Breast epithelium (tissue), 4 donors: ENCODE measurements around the gene CACNB2. TPM values are rescaled to one million over a fixed set of nuclear protein-coding genes. Genes with fewer than 3 reads are reported as not detected.

ENCODE experiments used
- DNase-seq, 2 donors: peaks; one replicate each; pipeline ENCODE4 v3.0.0-alpha.2; 2019; ENCODE audit warnings: low spot score in 2 of 2
- H3K27ac ChIP-seq, 2 donors: fragments of 200-600 bp; sonication (generic) in 1 of 2; one replicate each; pipeline ENCODE4 v1.5.1; 2016 to 2019; ENCODE audit warnings: mild to moderate bottlenecking in 1 of 2
- H3K27me3 ChIP-seq, 2 donors: fragments of 200-600 bp; sonication (generic) in 1 of 2; one replicate each; pipeline versions ENCODE4 v1.5.1 to v1.6.0; 2017 to 2019; ENCODE audit warnings: control low read depth in 1 of 2, mild to moderate bottlenecking in 1 of 2
- H3K36me3 ChIP-seq: fragments of 200-600 bp; one replicate; pipeline ENCODE4 v1.5.1; 2019
- H3K4me1 ChIP-seq, 2 donors: fragments of 200-600 bp; sonication (generic); one replicate each; pipeline ENCODE4 v1.5.1; 2016 to 2019; ENCODE audit warnings: control low read depth in 1 of 2
- H3K4me3 ChIP-seq, 3 donors: fragments of 200-600 bp; sonication (generic); 1 replicate in 2 of 3; 2 replicates in 1 of 3; pipeline ENCODE4 v1.5.1; 2016 to 2019; ENCODE audit warnings: mild to moderate bottlenecking in 3 of 3, moderate library complexity in 2 of 3
- H3K9me3 ChIP-seq, 2 donors: fragments of 200-600 bp; sonication (generic) in 1 of 2; one replicate each; pipeline ENCODE4 v1.5.1; 2016 to 2019; ENCODE audit warnings: control low read depth in 1 of 2
- CTCF ChIP-seq, 3 donors: fragments of 450-650 bp; IDR thresholded peaks; one replicate each; pipeline ENCODE4 v1.5.1; 2016 to 2017; ENCODE audit warnings: antibody characterized with exemption in 3 of 3, mild to moderate bottlenecking in 3 of 3, moderate library complexity in 3 of 3
- POLR2A ChIP-seq: fragments of 450-650 bp; IDR thresholded peaks from one replicate; pipeline ENCODE4 v1.6.1; 2016; ENCODE audit warnings: antibody characterized with exemption, mild to moderate bottlenecking, moderate library complexity
- POLR2AphosphoS5 ChIP-seq, 3 donors: sonication (generic); formaldehyde crosslinking; IDR thresholded peaks; one replicate each; pipeline ENCODE4 v1.6.1; 2017; ENCODE audit warnings: antibody characterized with exemption in 3 of 3
- intact Hi-C: fragments of 100-400 bp; cut with DNase I; formaldehyde crosslinking; loops from one replicate; pipeline ENCODE4 v1.15.1; 2023; ENCODE audit warnings: low total_unique reads
- total RNA-seq, 3 donors: library from RNA; depleted of rRNA; stranded (reverse); fragments of >200 nt; gene quantifications; one replicate each; pipeline ENCODE4 v1.1.0, GENCODE V29; 2016

The CACNB2 gene
- total RNA-seq, 3 donors from 2014 or later, result 0.48 to 8.9 (median 7.5) TPM

GRCh38 chr10:18497806-18498369 is 357.7 kb downstream of the CACNB2 start:
- no peaks in the 10 kb centered on the region for H3K36me3 ChIP-seq
- no peak overlapping the region for H3K27ac ChIP-seq
- H3K27me3 ChIP-seq, result no peaks in the 10 kb centered on the region
- H3K4me3 ChIP-seq, result no peak overlapping the region
- H3K4me1 ChIP-seq, result no peaks in the 10 kb centered on the region
- H3K9me3 ChIP-seq, result no peaks in the 10 kb centered on the region
- TF ChIP-seq POLR2A, result no peak
- TF ChIP-seq CTCF (IDR thresholded peaks at IDR 0.05), result no peak
- no peak for TF ChIP-seq POLR2AphosphoS5 (IDR thresholded peaks at IDR 0.05)
- intact Hi-C loops, result loop anchor here (5.0 kb wide), 1 partner anchor 506 kb away; no protein-coding TSS in a partner anchor
- DNase-seq, result no peak

GRCh38 chr10:18498998-18499397 is 358.8 kb downstream of the CACNB2 start:
- H3K36me3 ChIP-seq, result no peaks in the 10 kb centered on the region
- DNase-seq, result no peak
- H3K4me1 ChIP-seq, result no peaks in the 10 kb centered on the region
- H3K27ac ChIP-seq, result no peak overlapping the region
- intact Hi-C loops, result loop anchor here (5.0 kb wide), 1 partner anchor 507 kb away; no protein-coding TSS in a partner anchor
- TF ChIP-seq CTCF (IDR thresholded peaks at IDR 0.05), result no peak
- no peak for TF ChIP-seq POLR2AphosphoS5 (IDR thresholded peaks at IDR 0.05)
- TF ChIP-seq POLR2A, result no peak
- H3K9me3 ChIP-seq, result no peaks in the 10 kb centered on the region
- H3K4me3 ChIP-seq, result no peak overlapping the region
- no peaks in the 10 kb centered on the region for H3K27me3 ChIP-seq

- no peaks in the 10 kb centered on the region for H3K27me3 ChIP-seq
- intact Hi-C loops, result no loop called here
- no peak for DNase-seq
- H3K36me3 ChIP-seq, result no peaks in the 10 kb centered on the region
- TF ChIP-seq CTCF (IDR thresholded peaks at IDR 0.05) (no peak), POLR2A (no peak), POLR2AphosphoS5 (IDR thresholded peaks at IDR 0.05) (no peak)
- no peak overlapping the region for H3K27ac ChIP-seq
- H3K4me3 ChIP-seq, result no peak overlapping the region
- H3K4me1 ChIP-seq, result no peaks in the 10 kb centered on the region
- H3K9me3 ChIP-seq, result no peaks in the 10 kb centered on the region
Measured at GRCh38 chr10:18500576-18500975, 360.4 kb downstream of the CACNB2 start.

GRCh38 chr10:18501198-18501597 is 361.0 kb downstream of the CACNB2 start:
- intact Hi-C loops, result no loop called here
- DNase-seq, result no peak
- H3K9me3 ChIP-seq, result no peaks in the 10 kb centered on the region

More at GRCh38 chr10:18501198-18501597, 361.0 kb downstream of the CACNB2 start:
- Histone ChIP-seq H3K27me3 (no peaks in the 10 kb centered on the region), H3K36me3 (no peaks in the 10 kb centered on the region), H3K4me3 (no peak overlapping the region), H3K27ac (no peak overlapping the region), H3K4me1 (no peaks in the 10 kb centered on the region)
- TF ChIP-seq CTCF (IDR thresholded peaks at IDR 0.05) (no peak), POLR2AphosphoS5 (IDR thresholded peaks at IDR 0.05) (no peak), POLR2A (no peak)
